ENCODE measurements around the gene C1orf35. TPM values are rescaled to one million over a fixed set of nuclear protein-coding genes. Genes with fewer than 3 reads are reported as not detected.

The C1orf35 gene
- total and polyA plus RNA-seq, 2 donors (not counting 1 experiment from before 2014, with no cell fraction given) = 4.8 to 7.6 TPM

GRCh38 chr1:228073061-228073856 lies 29.9 kb downstream of the C1orf35 start:
- no peak overlapping the region for H3K9ac ChIP-seq (ENCODE audit: insufficient read depth, low read length)
- no peaks in the 10 kb centered on the region for H3K79me2 ChIP-seq (ENCODE audit: control insufficient read depth, insufficient read depth, low read length)
- H3K4me2 ChIP-seq (ENCODE audit: extremely low read depth, insufficient read depth, low read length) = no peak overlapping the region
- TF ChIP-seq EZH2 (IDR thresholded peaks at IDR 0.05; ENCODE audit: low read length, missing control alignments) (no peak), CTCF (conservative IDR thresholded peaks at IDR 0.05 in 1 of 2, IDR thresholded peaks at IDR 0.05 in 1 of 2; ENCODE audit: low read depth in 1 of 2, low read length in 2 of 2) (no peak)
- H4K20me1 ChIP-seq (ENCODE audit: control insufficient read depth, extremely low read depth, insufficient read depth, low read length) = no peaks in the 10 kb centered on the region
- no peak for DNase-seq (ENCODE audit: low read depth in 2 of 2)
- H3K4me3 ChIP-seq (replicated peaks in 1 of 4; ENCODE audit: control extremely low read depth in 1 of 4, insufficient read depth in 1 of 4, low read depth in 3 of 4, low read length in 4 of 4) = no peak overlapping the region
- H2AFZ ChIP-seq (ENCODE audit: low read length) = no peak overlapping the region
- H3K4me1 ChIP-seq (ENCODE audit: control insufficient read depth, extremely low read depth, insufficient read depth, low read length) = no peaks in the 10 kb centered on the region
- peaks cover 3% of the 10 kb centered on the region for H3K27me3 ChIP-seq (ENCODE audit: control insufficient read depth, insufficient read depth, low read length)
- no peaks in the 10 kb centered on the region for H3K9me3 ChIP-seq (ENCODE audit: control insufficient read depth, insufficient read depth, low read depth, low read length)
- H3K36me3 ChIP-seq (ENCODE audit: control insufficient read depth, insufficient read depth, low read length) = no peaks in the 10 kb centered on the region
- no peak overlapping the region for H3K27ac ChIP-seq (ENCODE audit: insufficient read depth, low read length)

DNA sequence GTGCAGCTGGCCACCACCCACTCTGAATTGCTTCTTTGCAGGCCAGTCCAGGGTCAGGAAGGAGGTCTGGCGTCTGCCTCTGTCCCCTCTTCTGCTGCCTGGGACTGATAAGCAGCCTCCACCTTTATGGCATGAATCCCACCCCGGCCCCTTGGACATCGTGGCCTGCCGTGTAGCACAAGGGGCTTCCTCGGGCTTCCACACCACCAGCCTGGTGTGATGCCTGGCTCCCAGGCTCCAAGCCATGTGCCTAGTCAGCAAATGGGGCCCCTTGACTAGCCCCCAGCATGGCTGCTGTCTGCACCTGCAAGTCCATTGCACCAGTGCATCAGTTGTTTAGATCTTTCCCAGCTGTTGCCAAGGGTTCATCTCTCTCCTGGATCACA lies 30.5 kb downstream of the C1orf35 start:
- no peak overlapping the region for H3K4me3 ChIP-seq (replicated peaks in 1 of 4; ENCODE audit: control extremely low read depth in 1 of 4, insufficient read depth in 1 of 4, low read depth in 3 of 4, low read length in 4 of 4)
- no peaks in the 10 kb centered on the region for H3K9me3 ChIP-seq (ENCODE audit: control insufficient read depth, insufficient read depth, low read depth, low read length)
- H3K79me2 ChIP-seq (ENCODE audit: control insufficient read depth, insufficient read depth, low read length) = no peaks in the 10 kb centered on the region
- no peaks in the 10 kb centered on the region for H4K20me1 ChIP-seq (ENCODE audit: control insufficient read depth, extremely low read depth, insufficient read depth, low read length)
- no peak overlapping the region for H3K4me2 ChIP-seq (ENCODE audit: extremely low read depth, insufficient read depth, low read length)
- H3K9ac ChIP-seq (ENCODE audit: insufficient read depth, low read length) = no peak overlapping the region
- H2AFZ ChIP-seq (ENCODE audit: low read length) = no peak overlapping the region
- DNase-seq (ENCODE audit: low read depth in 2 of 2) = no peak
- no peak overlapping the region for H3K27ac ChIP-seq (ENCODE audit: insufficient read depth, low read length)
- no peaks in the 10 kb centered on the region for H3K4me1 ChIP-seq (ENCODE audit: control insufficient read depth, extremely low read depth, insufficient read depth, low read length)
- H3K27me3 ChIP-seq (ENCODE audit: control insufficient read depth, insufficient read depth, low read length) = peaks cover 3% of the 10 kb centered on the region
- H3K36me3 ChIP-seq (ENCODE audit: control insufficient read depth, insufficient read depth, low read length) = no peaks in the 10 kb centered on the region
- TF ChIP-seq CTCF (conservative IDR thresholded peaks at IDR 0.05 in 1 of 2, IDR thresholded peaks at IDR 0.05 in 1 of 2; ENCODE audit: low read depth in 1 of 2, low read length in 2 of 2) = no peak
- no peak for TF ChIP-seq EZH2 (IDR thresholded peaks at IDR 0.05; ENCODE audit: low read length, missing control alignments)

DNA sequence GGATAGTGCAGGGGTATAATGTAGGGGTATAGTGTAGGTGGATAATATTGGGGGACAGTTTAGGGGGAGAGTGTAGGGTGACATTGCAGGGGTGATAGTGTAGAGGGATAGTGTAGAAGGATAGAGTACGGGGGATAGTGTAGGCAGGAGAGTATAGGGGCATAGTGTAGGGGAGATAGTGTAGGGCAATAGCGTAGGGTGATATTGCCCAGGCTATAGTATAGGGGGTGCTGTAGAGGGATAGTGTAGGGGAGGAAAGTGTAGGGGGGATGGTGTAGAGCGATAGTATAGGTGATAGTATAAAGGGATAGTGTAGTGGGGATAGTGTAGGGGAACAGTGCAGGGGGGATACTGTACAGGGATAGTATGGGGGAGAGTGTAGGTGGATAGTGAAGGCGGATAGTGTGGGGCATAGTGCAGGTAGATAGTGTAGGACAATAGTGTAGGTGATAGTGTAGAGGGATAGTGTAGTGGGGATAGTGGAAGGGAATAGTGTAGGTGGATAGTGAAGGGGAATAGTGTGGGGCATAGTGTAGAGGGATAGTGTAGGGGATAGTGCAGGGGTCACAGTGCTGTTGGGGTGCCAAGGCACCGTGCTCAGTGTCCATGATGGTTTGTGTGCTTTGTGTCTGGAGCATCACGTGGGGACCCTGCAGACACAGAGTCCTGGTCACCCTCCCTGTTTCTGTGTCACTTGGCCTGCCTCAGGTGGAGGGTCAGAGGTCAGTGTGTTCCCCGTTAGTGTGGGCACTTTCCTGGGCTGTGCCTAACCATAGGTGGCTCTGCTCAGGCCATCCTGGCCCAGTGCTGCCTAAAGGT lies 31.1 kb downstream of the C1orf35 start:
- no peak overlapping the region for H2AFZ ChIP-seq (ENCODE audit: low read length)
- H3K4me3 ChIP-seq (replicated peaks in 1 of 4; ENCODE audit: control extremely low read depth in 1 of 4, insufficient read depth in 1 of 4, low read depth in 3 of 4, low read length in 4 of 4) = no peak overlapping the region
- TF ChIP-seq EZH2 (IDR thresholded peaks at IDR 0.05; ENCODE audit: low read length, missing control alignments) (no peak), CTCF (conservative IDR thresholded peaks at IDR 0.05 in 1 of 2, IDR thresholded peaks at IDR 0.05 in 1 of 2; ENCODE audit: low read depth in 1 of 2, low read length in 2 of 2) (no peak)
- H3K27ac ChIP-seq (ENCODE audit: insufficient read depth, low read length) = no peak overlapping the region
- H3K4me2 ChIP-seq (ENCODE audit: extremely low read depth, insufficient read depth, low read length) = no peak overlapping the region
- no peaks in the 10 kb centered on the region for H3K79me2 ChIP-seq (ENCODE audit: control insufficient read depth, insufficient read depth, low read length)
- H3K36me3 ChIP-seq (ENCODE audit: control insufficient read depth, insufficient read depth, low read length) = no peaks in the 10 kb centered on the region
- H3K9ac ChIP-seq (ENCODE audit: insufficient read depth, low read length) = no peak overlapping the region
- no peaks in the 10 kb centered on the region for H3K4me1 ChIP-seq (ENCODE audit: control insufficient read depth, extremely low read depth, insufficient read depth, low read length)
- no peaks in the 10 kb centered on the region for H4K20me1 ChIP-seq (ENCODE audit: control insufficient read depth, extremely low read depth, insufficient read depth, low read length)
- H3K9me3 ChIP-seq (ENCODE audit: control insufficient read depth, insufficient read depth, low read depth, low read length) = no peaks in the 10 kb centered on the region
- H3K27me3 ChIP-seq (ENCODE audit: control insufficient read depth, insufficient read depth, low read length) = peaks cover 4% of the 10 kb centered on the region
- no peak for DNase-seq (ENCODE audit: low read depth in 2 of 2)
